Neural progenitor cell (in vitro differentiated cells): Measurements from ENCODE around the gene RPL6. TPM values are rescaled to one million over a fixed set of nuclear protein-coding genes. Genes with fewer than 3 reads are reported as not detected.
"Not testable (repeated sequence)": the region's sequence is repeated elsewhere in the genome, so short reads cannot be mapped to it uniquely, and the experiment has no call there.

Source experiments
- DNase-seq: peaks from one replicate; pipeline ENCODE4 v3.0.0-alpha.2; 2016; ENCODE audit warnings: low spot score
- H2AFZ ChIP-seq: fragments of 200-600 bp; sonication (generic); replicated peaks from 2 replicates; pipeline ENCODE4 v1.6.1; 2016; ENCODE audit warnings: antibody characterized with exemption
- H3F3A ChIP-seq: fragments of 200-600 bp; sonication (generic); 2 replicates; pipeline ENCODE4 v1.6.1; 2016; ENCODE audit warnings: antibody characterized with exemption, low read depth
- H3K27ac ChIP-seq: fragments of 200-600 bp; sonication (generic); 2 replicates; pipeline ENCODE4 v1.5.1; 2016; ENCODE audit warnings: mild to moderate bottlenecking
- H3K27me3 ChIP-seq: fragments of 200-600 bp; sonication (generic); 2 replicates; pipeline ENCODE4 v1.6.1; 2016; ENCODE audit warnings: mild to moderate bottlenecking, moderate library complexity
- H3K36me3 ChIP-seq: fragments of 200-600 bp; sonication (generic); 2 replicates; pipeline ENCODE4 v1.5.1; 2016
- H3K4me1 ChIP-seq: fragments of 200-600 bp; sonication (generic); 2 replicates; pipeline ENCODE4 v1.6.1; 2016; ENCODE audit warnings: mixed run types
- H3K4me2 ChIP-seq: fragments of 200-600 bp; sonication (generic); 2 replicates; pipeline ENCODE4 v1.6.1; 2016
- H3K4me3 ChIP-seq: fragments of 200-600 bp; sonication (generic); 2 replicates; pipeline ENCODE4 v1.5.1; 2016
- H3K79me2 ChIP-seq: fragments of 200-600 bp; sonication (generic); 2 replicates; pipeline ENCODE4 v1.6.1; 2016; ENCODE audit warnings: low read depth
- H3K9ac ChIP-seq: fragments of 200-600 bp; sonication (generic); 2 replicates; pipeline ENCODE4 v1.6.1; 2016
- H3K9me3 ChIP-seq: fragments of 200-600 bp; sonication (generic); 2 replicates; pipeline ENCODE4 v1.5.1; 2016; ENCODE audit warnings: low read depth
- H4K20me1 ChIP-seq: fragments of 200-600 bp; sonication (generic); 2 replicates; pipeline ENCODE4 v1.6.1; 2016; ENCODE audit warnings: low read depth
- H3K27ac Mint-ChIP-seq: 3 replicates; pipeline ENCODE4 v1.8.0; 2021; ENCODE audit warnings: mixed read lengths
- H3K27me3 Mint-ChIP-seq: 2 replicates; pipeline ENCODE4 v1.8.0; 2022; ENCODE audit warnings: low read depth, mild to moderate bottlenecking, inconsistent platforms, moderate library complexity, mixed read lengths; ENCODE audit not compliant: insufficient read depth
- H3K36me3 Mint-ChIP-seq: 3 replicates; pipeline ENCODE4 v1.8.0; 2021; ENCODE audit warnings: mixed read lengths
- H3K4me1 Mint-ChIP-seq: 3 replicates; pipeline ENCODE4 v1.8.0; 2021; ENCODE audit warnings: mixed read lengths
- H3K4me3 Mint-ChIP-seq: 3 replicates; pipeline ENCODE4 v1.8.0; 2021; ENCODE audit warnings: mild to moderate bottlenecking, moderate library complexity, mixed read lengths
- H3K9me3 Mint-ChIP-seq: 3 replicates; pipeline ENCODE4 v1.8.0; 2020; ENCODE audit warnings: mixed read lengths
- CTCF ChIP-seq: fragments of 200-600 bp; sonication (generic); IDR thresholded peaks from 2 replicates; pipeline ENCODE4 v1.5.1; 2017; ENCODE audit warnings: antibody characterized with exemption, mild to moderate bottlenecking
- EZH2 ChIP-seq: fragments of 200-600 bp; sonication (generic); IDR thresholded peaks from 2 replicates; pipeline ENCODE4 v1.6.1; 2017; ENCODE audit warnings: antibody characterized with exemption, mild to moderate bottlenecking, moderate library complexity
- EZH2phosphoT487 ChIP-seq: fragments of 200-600 bp; sonication (generic); IDR thresholded peaks from 2 replicates; pipeline ENCODE4 v1.6.1; 2017; ENCODE audit warnings: antibody characterized with exemption
- total RNA-seq: library from RNA; depleted of rRNA; stranded (reverse); fragments of >200 nt; gene quantifications from 2 replicates; pipeline ENCODE4 v1.2.3, GENCODE V29; 2015; ENCODE audit warnings: low replicate concordance

Gene RPL6
- total RNA-seq, 1 donor from 2014 or later = 3,685 TPM

DNA sequence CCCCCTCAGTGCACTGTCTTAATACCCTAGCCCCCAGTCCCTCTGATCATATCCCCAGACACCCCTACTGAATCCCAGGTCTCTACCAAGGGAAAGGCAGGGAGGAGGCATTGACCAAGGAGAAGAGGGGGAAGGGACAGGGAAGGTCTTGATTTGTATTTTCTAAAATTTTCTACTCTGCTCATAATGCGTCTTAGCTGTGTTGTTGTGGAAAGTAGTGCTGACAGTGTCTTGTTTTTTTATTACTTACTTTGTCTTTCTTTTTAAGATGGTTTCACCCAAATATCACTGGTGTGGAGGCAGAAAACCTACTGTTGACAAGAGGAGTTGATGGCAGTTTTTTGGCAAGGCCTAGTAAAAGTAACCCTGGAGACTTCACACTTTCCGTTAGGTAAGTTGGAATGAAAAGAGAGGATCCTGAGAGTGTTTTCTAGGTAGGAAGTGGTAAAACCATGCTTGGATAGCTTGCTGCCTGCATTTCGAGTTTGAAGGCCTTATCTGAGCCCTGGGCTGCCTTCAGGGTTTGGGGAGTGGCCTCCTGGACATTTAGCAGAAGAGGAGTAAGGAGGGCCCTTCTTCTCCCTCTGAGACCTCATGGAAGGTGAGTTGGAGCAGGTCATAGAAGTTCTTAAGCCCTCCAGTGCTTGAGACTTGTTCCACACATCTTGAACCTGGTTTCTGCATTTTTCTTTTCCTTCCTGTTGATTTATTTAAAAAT is 36.8 kb upstream of the RPL6 start:
- Mint-ChIP-seq H3K4me3 (no peak overlapping the region), H3K36me3 (peaks cover 12% of the 10 kb centered on the region), H3K9me3 (no peaks in the 10 kb centered on the region), H3K4me1 (no peaks in the 10 kb centered on the region), H3K27me3 (peaks cover 2% of the 10 kb centered on the region), H3K27ac (no peak overlapping the region)
- Histone ChIP-seq H3K9ac (no peak overlapping the region), H3K27ac (no peak overlapping the region), H4K20me1 (peaks cover 18% of the 10 kb centered on the region), H3K9me3 (no peaks in the 10 kb centered on the region), H3K4me1 (no peaks in the 10 kb centered on the region), H3K36me3 (no peaks in the 10 kb centered on the region), H3K4me2 (no peak overlapping the region), H3K79me2 (peaks cover 40% of the 10 kb centered on the region), H2AFZ (no peak overlapping the region), H3F3A (peaks cover 7% of the 10 kb centered on the region), H3K4me3 (no peak overlapping the region), H3K27me3 (no peaks in the 10 kb centered on the region)
- DNase-seq = no peak
- TF ChIP-seq CTCF = no peak
- TF ChIP-seq EZH2phosphoT487 = no peak

- peaks cover 2% of the 10 kb centered on the region for H3K27me3 Mint-ChIP-seq
- TF ChIP-seq CTCF = no peak
- no peak for TF ChIP-seq EZH2phosphoT487
- no peak for TF ChIP-seq EZH2
- DNase-seq = peak; percentile 6
- H3K36me3 ChIP-seq = no peaks in the 10 kb centered on the region
- no peak overlapping the region for H3K27ac ChIP-seq
- H3K9me3 Mint-ChIP-seq = no peaks in the 10 kb centered on the region
- no peak overlapping the region for H3K27ac Mint-ChIP-seq
- H3K36me3 Mint-ChIP-seq = peaks cover 6% of the 10 kb centered on the region
- no peak overlapping the region for H2AFZ ChIP-seq
- H3F3A ChIP-seq = peaks cover 3% of the 10 kb centered on the region
- no peak overlapping the region for H3K4me2 ChIP-seq
- H3K4me1 ChIP-seq = no peaks in the 10 kb centered on the region
- no peak overlapping the region for H3K4me3 ChIP-seq
- no peak overlapping the region for H3K4me3 Mint-ChIP-seq
- no peaks in the 10 kb centered on the region for H3K27me3 ChIP-seq
- no peak overlapping the region for H3K9ac ChIP-seq
- H3K79me2 ChIP-seq = peaks cover 61% of the 10 kb centered on the region
- no peaks in the 10 kb centered on the region for H3K4me1 Mint-ChIP-seq
- peaks cover 22% of the 10 kb centered on the region for H4K20me1 ChIP-seq
- H3K9me3 ChIP-seq = no peaks in the 10 kb centered on the region
Observed at GRCh38 chr12:112443916-112444315, 34.5 kb upstream of the RPL6 start.

DNA sequence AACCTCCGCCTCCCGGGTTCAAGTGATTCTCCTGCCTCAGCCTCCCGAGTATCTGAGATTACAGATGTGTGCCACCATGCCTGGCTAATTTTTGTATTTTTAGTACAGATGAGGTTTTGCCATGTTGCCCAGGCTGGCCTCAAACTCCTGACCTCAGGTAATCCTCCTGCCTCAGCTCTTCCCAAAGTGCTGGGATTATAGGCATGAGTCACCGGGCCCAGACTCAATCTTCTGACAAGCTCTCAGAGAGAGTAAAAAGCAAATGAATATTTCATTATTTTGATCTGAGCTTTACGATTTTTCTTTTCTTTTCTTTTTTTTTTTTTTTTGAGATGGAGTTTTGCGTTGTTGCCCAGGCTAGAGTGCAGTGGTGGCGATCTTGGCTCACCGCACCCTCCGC is 31.2 kb upstream of the RPL6 start:
- not testable (repeated sequence) for H2AFZ ChIP-seq, H3K36me3 Mint-ChIP-seq, H3K27me3 ChIP-seq, H3K27ac Mint-ChIP-seq, H3K9me3 ChIP-seq, H3K4me1 ChIP-seq, H3K27me3 Mint-ChIP-seq, H3F3A ChIP-seq, H3K27ac ChIP-seq, H3K9ac ChIP-seq, H3K4me3 Mint-ChIP-seq, H3K9me3 Mint-ChIP-seq, H3K4me3 ChIP-seq, H3K36me3 ChIP-seq, DNase-seq, H3K4me1 Mint-ChIP-seq, H3K4me2 ChIP-seq
- H4K20me1 ChIP-seq = peaks cover 28% of the 10 kb centered on the region
- H3K79me2 ChIP-seq = peaks cover 94% of the 10 kb centered on the region

GRCh38 chr12:112439769-112440168 is 30.4 kb upstream of the RPL6 start:
- Histone ChIP-seq H3K4me1 (no peaks in the 10 kb centered on the region), H4K20me1 (peaks cover 32% of the 10 kb centered on the region), H3F3A (peaks cover 3% of the 10 kb centered on the region), H2AFZ (no peak overlapping the region), H3K4me2 (no peak overlapping the region), H3K36me3 (no peaks in the 10 kb centered on the region), H3K9me3 (no peaks in the 10 kb centered on the region), H3K9ac (no peak overlapping the region), H3K27ac (no peak overlapping the region), H3K27me3 (no peaks in the 10 kb centered on the region), H3K79me2 (peaks cover 99% of the 10 kb centered on the region), H3K4me3 (no peak overlapping the region)
- H3K27me3 Mint-ChIP-seq = no peaks in the 10 kb centered on the region
- H3K27ac Mint-ChIP-seq = no peak overlapping the region
- peaks cover 2% of the 10 kb centered on the region for H3K36me3 Mint-ChIP-seq
- no peaks in the 10 kb centered on the region for H3K9me3 Mint-ChIP-seq
- no peak for TF ChIP-seq CTCF
- no peak for TF ChIP-seq EZH2
- TF ChIP-seq EZH2phosphoT487 = no peak
- peaks cover 3% of the 10 kb centered on the region for H3K4me1 Mint-ChIP-seq
- H3K4me3 Mint-ChIP-seq = no peak overlapping the region
- DNase-seq = no peak

- H3K9me3 ChIP-seq, DNase-seq, H3K27ac ChIP-seq, H3K4me3 Mint-ChIP-seq, H3K4me2 ChIP-seq, H3K27me3 Mint-ChIP-seq, H3K27me3 ChIP-seq, H3K36me3 ChIP-seq, H3K27ac Mint-ChIP-seq, H2AFZ ChIP-seq, H3F3A ChIP-seq, H3K9me3 Mint-ChIP-seq, H3K36me3 Mint-ChIP-seq, H3K4me1 ChIP-seq, H3K4me1 Mint-ChIP-seq, H3K9ac ChIP-seq, H3K4me3 ChIP-seq: not testable (repeated sequence)
- H3K79me2 ChIP-seq = peaks cover 99% of the 10 kb centered on the region
- peaks cover 22% of the 10 kb centered on the region for H4K20me1 ChIP-seq
Observed at GRCh38 chr12:112438645-112439044, 29.2 kb upstream of the RPL6 start.
